K562 (cell line): ENCODE measurements around the gene PPP1R12C. TPM values are rescaled to one million over a fixed set of nuclear protein-coding genes. Genes with fewer than 3 reads are reported as not detected.

Source experiments
- ATF7 ChIP-seq: fragments of 450-650 bp; IDR thresholded peaks from 2 replicates; pipeline ENCODE4 v1.7.1; 2014; ENCODE audit warnings: mild to moderate bottlenecking, moderate library complexity
- BRF1 ChIP-seq: IDR thresholded peaks from 3 replicates; pipeline ENCODE4 v1.6.1; 2011; ENCODE audit warnings: borderline replicate concordance, mild to moderate bottlenecking; ENCODE audit not compliant: insufficient read length; ENCODE audit errors: extremely low read depth
- CEBPB ChIP-seq: fragments of 450-650 bp; IDR thresholded peaks from 2 replicates; pipeline ENCODE4 v1.6.1; 2016; ENCODE audit warnings: missing genetic modification characterization, missing compliant biosample characterization
- CHAMP1 ChIP-seq: fragments of 450-650 bp; IDR thresholded peaks from 2 replicates; pipeline ENCODE4 v1.6.1; 2016; ENCODE audit warnings: mild to moderate bottlenecking
- HBP1 ChIP-seq: fragments of 450-650 bp; formaldehyde crosslinking; IDR thresholded peaks from 2 replicates; pipeline ENCODE4 v1.4.0; 2022; ENCODE audit warnings: missing genetic modification characterization
- JUN ChIP-seq, 2 experiments: sonication (generic) in 1 of 2; formaldehyde crosslinking in 1 of 2; IDR thresholded peaks; 2 replicates each; pipeline versions ENCODE4 v1.6.1 to v1.8.0; 2012 to 2022; ENCODE audit warnings: borderline replicate concordance in 2 of 2, mild to moderate bottlenecking in 2 of 2, improper control_type of control experiment in 1 of 2, low read depth in 1 of 2, low read length in 1 of 2, missing genetic modification reagents in 1 of 2
- NFYB ChIP-seq: IDR thresholded peaks from 2 replicates; pipeline ENCODE4 v1.6.1; 2011; ENCODE audit warnings: mild to moderate bottlenecking, moderate library complexity; ENCODE audit not compliant: insufficient read length; ENCODE audit errors: extremely low read depth
- REST ChIP-seq, 2 experiments: fragments of 450-650 bp; formaldehyde crosslinking in 1 of 2; IDR thresholded peaks; 2 replicates each; pipeline versions ENCODE4 v1.4.0 to v1.6.1; 2014 to 2020; ENCODE audit warnings: mild to moderate bottlenecking in 2 of 2, borderline replicate concordance in 1 of 2, low read depth in 1 of 2
- TCF7L2 ChIP-seq: fragments of 150-350 bp; IDR thresholded peaks from 2 replicates; pipeline ENCODE4 v1.6.1; 2016; ENCODE audit warnings: low read depth, mild to moderate bottlenecking, low read length, moderate library complexity
- TEAD1 ChIP-seq, 2 experiments: fragments of 450-650 bp in 1 of 2; sonication (generic) in 1 of 2; formaldehyde crosslinking; IDR thresholded peaks; 2 replicates each; pipeline versions ENCODE4 v1.4.0 to v1.8.0; 2020 to 2022; ENCODE audit warnings: mild to moderate bottlenecking in 2 of 2, missing genetic modification reagents in 1 of 2
- TEAD2 ChIP-seq: fragments of 450-650 bp; IDR thresholded peaks from 2 replicates; pipeline ENCODE4 v1.6.1; 2016; ENCODE audit warnings: missing genetic modification characterization, control low read depth, missing compliant biosample characterization
- TRIM24 ChIP-seq, 2 experiments: fragments of 450-650 bp; IDR thresholded peaks; 2 replicates each; pipeline ENCODE4 v1.6.1; 2016
- polyA plus RNA-seq, 8 experiments: library from polyadenylated mRNA; depleted of rRNA in 4 of 8; stranded (reverse) in 5 of 8; unstranded in 3 of 8; fragments of >200 nt; fragmentation: Nextera tagmentation in 2 of 8; fragmentation: Illumina TruSeq in 1 of 8; extraction: Ambion mirVana in 2 of 8; extraction: Trizol in 1 of 8; gene quantifications; 2 replicates each; pipeline versions ENCODE4 v1.2.1 to v1.2.3, GENCODE V29; 2011 to 2014; ENCODE audit warnings: inconsistent platforms in 1 of 8, missing spikeins in 1 of 8
- total RNA-seq, 7 experiments: library from RNA; depleted of rRNA in 6 of 7; stranded (reverse); fragments of >200 nt in 6 of 7; fragmentation: Illumina TruSeq in 2 of 7; extraction: Trizol in 2 of 7; gene quantifications; 2 replicates each; pipeline versions ENCODE4 v1.2.1 to v1.2.3, GENCODE V29; 2011 to 2021; ENCODE audit warnings: low replicate concordance in 1 of 7

The PPP1R12C gene
- total and polyA plus RNA-seq, 9 of the 15 experiments (the other 6 are each of a cell fraction or from before 2014, with no cell fraction given), result 1.8 to 136 (median 33.7) TPM

GRCh38 chr19:55166530-55167268, 49.3 kb upstream of the PPP1R12C start, which contains the start of gene DNAAF3 (continued):
- TF ChIP-seq REST (IDR thresholded peaks at IDR 0.05; ENCODE audit: borderline replicate concordance) (no peak), REST (CRISPR knock-in tag; IDR thresholded peaks at IDR 0.05; ENCODE audit: low read depth) (no peak), TRIM24 (IDR thresholded peaks at IDR 0.05) (0 out of 4 replicates have a peak, but pooled peaks of 1 of the 2 experiments have one; percentile 27), JUN (IDR thresholded peaks at IDR 0.05; ENCODE audit: borderline replicate concordance, low read depth, low read length) (peak; percentile 10; the same call in 1 of the 2 replicates), JUN (CRISPR knock-in tag; IDR thresholded peaks at IDR 0.05; ENCODE audit: borderline replicate concordance) (no peak), TEAD1 (CRISPR knock-in tag; IDR thresholded peaks at IDR 0.05) (peak in 1 of 2 experiments; percentile 76; a peak in 2 of 4 replicates), CHAMP1 (no peak), ATF7 (peak; percentile 100), HBP1 (CRISPR knock-in tag) (0 out of 2 replicates have a peak, but pooled peaks have one; percentile 34), BRF1 (no peak), CEBPB (tag) (peak; percentile 87; the same call in 1 of the 2 replicates), TCF7L2 (peak; percentile 96), TEAD2 (no peak), NFYB (peak; percentile 99)
